ENCODE data around the gene TSPAN11. TPM values are rescaled to one million over a fixed set of nuclear protein-coding genes. Genes with fewer than 3 reads are reported as not detected.
A peak's percentile ranks its signal among the peaks of the same experiment; 100 is the strongest.

TSPAN11 gene
- total and polyA plus RNA-seq, 2 experiments from 2014 or later = 0.51 to 1.9 TPM

DNA sequence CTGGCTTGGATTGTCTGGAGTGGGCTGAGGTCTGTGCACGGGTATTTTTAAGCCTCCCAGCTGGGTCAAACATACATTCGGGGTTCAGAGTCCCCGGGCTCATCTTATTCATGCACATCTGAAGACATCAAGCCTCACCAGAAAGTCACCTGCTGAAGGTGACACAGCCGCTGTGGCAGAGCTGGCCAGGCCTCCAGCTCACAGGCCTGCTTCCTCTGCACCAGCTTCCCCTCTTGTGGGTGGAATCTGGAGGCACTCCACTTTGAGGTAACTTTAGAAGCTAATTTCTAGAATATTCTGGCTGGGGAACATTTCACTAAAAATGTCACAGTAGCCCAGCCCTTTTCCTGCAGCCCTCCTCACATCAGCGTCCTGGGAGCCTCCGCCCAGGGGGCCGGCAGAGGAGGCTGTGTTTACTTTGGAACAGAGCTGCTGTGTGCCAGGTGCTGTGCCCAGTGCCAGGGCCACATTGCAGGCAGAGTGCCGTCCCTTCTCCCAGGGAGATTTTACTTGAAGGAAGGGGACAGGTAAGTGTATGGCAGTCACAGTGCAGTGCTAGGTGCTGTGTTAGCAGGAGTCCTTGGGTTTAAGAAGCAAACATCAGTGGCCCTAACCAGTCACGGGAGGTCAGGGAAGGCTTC is 62.2 kb downstream of the TSPAN11 start:
- Histone ChIP-seq H3K9ac (no peak overlapping the region), H3K4me3 (no peak overlapping the region), H3K79me2 (ENCODE audit: insufficient read depth) (no peaks in the 10 kb centered on the region), H3K9me2 (ENCODE audit: insufficient read depth) (no peaks in the 10 kb centered on the region), H3F3A (ENCODE audit: insufficient read depth) (no peaks in the 10 kb centered on the region), H3K27ac (no peak overlapping the region), H3K36me3 (ENCODE audit: low read depth) (no peaks in the 10 kb centered on the region), H3K27me3 (replicated peaks; ENCODE audit: insufficient read depth) (no peaks in the 10 kb centered on the region), H3K4me1 (ENCODE audit: insufficient read depth) (no peaks in the 10 kb centered on the region), H3K4me2 (ENCODE audit: unreplicated experiment) (no peak overlapping the region), H3K9me3 (ENCODE audit: low read depth) (no peaks in the 10 kb centered on the region), H4K20me1 (ENCODE audit: insufficient read depth) (no peaks in the 10 kb centered on the region), H2AFZ (no peak overlapping the region)
- in situ Hi-C loops (cut with MboI) = loop anchor here (5.0 kb wide), 1 partner anchor 136 kb away; no protein-coding TSS in a partner anchor
- TF ChIP-seq EZH2phosphoT487 (IDR thresholded peaks at IDR 0.05; ENCODE audit: insufficient read depth, low read depth) (no peak), EZH2 (IDR thresholded peaks at IDR 0.05; ENCODE audit: insufficient read depth, poor library complexity, severe bottlenecking) (no peak)
- DNase-seq = no peak
- 66 to 72% methylated on average over 9 of the region's 9 CpGs for WGBS, 2 experiments (ENCODE audit: low coverage in 1 of 2, low lambda C conversion rate in 2 of 2, missing lambda C conversion rate in 2 of 2)

DNA sequence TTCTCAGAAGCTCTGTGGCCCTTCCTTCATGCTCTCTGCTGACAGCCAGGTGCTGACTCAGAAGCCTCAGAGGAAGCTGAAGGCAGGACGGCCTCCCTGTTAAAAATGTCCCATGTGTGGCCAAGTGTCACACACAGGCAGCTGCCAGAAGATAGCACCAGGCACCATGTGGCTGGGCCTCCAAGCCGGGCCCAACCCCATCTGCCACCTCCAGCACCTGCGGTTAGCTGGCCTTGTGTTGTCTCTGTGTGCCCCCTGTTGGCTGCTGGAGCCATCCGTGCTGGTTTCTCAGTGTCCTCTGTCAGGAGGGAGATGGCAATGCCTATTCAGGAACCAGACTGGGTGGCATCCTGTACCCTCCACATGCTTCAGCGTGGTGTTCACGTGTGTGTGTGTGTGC is 63.2 kb downstream of the TSPAN11 start:
- H3K4me2 ChIP-seq (ENCODE audit: unreplicated experiment) = no peak overlapping the region
- H3K27me3 ChIP-seq (replicated peaks; ENCODE audit: insufficient read depth) = no peaks in the 10 kb centered on the region
- H3K9me2 ChIP-seq (ENCODE audit: insufficient read depth) = no peaks in the 10 kb centered on the region
- no peaks in the 10 kb centered on the region for H3K4me1 ChIP-seq (ENCODE audit: insufficient read depth)
- H3K79me2 ChIP-seq (ENCODE audit: insufficient read depth) = no peaks in the 10 kb centered on the region
- WGBS, 2 experiments (ENCODE audit: low coverage in 1 of 2, low lambda C conversion rate in 2 of 2, missing lambda C conversion rate in 2 of 2) = 58 to 64% methylated on average over 5 to 6 of the region's 6 CpGs
- H3K27ac ChIP-seq = no peak overlapping the region
- in situ Hi-C loops (cut with MboI) = loop anchor here (5.0 kb wide), 1 partner anchor 137 kb away; no protein-coding TSS in a partner anchor
- no peaks in the 10 kb centered on the region for H3K36me3 ChIP-seq (ENCODE audit: low read depth)
- peak; percentile 24 for DNase-seq
- TF ChIP-seq EZH2 (IDR thresholded peaks at IDR 0.05; ENCODE audit: insufficient read depth, poor library complexity, severe bottlenecking) (no peak), EZH2phosphoT487 (IDR thresholded peaks at IDR 0.05; ENCODE audit: insufficient read depth, low read depth) (no peak)
- H2AFZ ChIP-seq = no peak overlapping the region
- H4K20me1 ChIP-seq (ENCODE audit: insufficient read depth) = no peaks in the 10 kb centered on the region
- no peaks in the 10 kb centered on the region for H3K9me3 ChIP-seq (ENCODE audit: low read depth)
- no peaks in the 10 kb centered on the region for H3F3A ChIP-seq (ENCODE audit: insufficient read depth)
- no peak overlapping the region for H3K4me3 ChIP-seq
- H3K9ac ChIP-seq = no peak overlapping the region

GRCh38 chr12:30990316-30990715 is 63.8 kb downstream of the TSPAN11 start:
- DNase-seq = no peak
- no peak overlapping the region for H3K9ac ChIP-seq
- H3K9me2 ChIP-seq (ENCODE audit: insufficient read depth) = no peaks in the 10 kb centered on the region
- no peaks in the 10 kb centered on the region for H3K27me3 ChIP-seq (replicated peaks; ENCODE audit: insufficient read depth)
- no peak overlapping the region for H2AFZ ChIP-seq
- H3F3A ChIP-seq (ENCODE audit: insufficient read depth) = no peaks in the 10 kb centered on the region
- 83 to 91% methylated on average over 10 of the region's 10 CpGs for WGBS, 2 experiments (ENCODE audit: low coverage in 1 of 2, low lambda C conversion rate in 2 of 2, missing lambda C conversion rate in 2 of 2)
- H3K36me3 ChIP-seq (ENCODE audit: low read depth) = no peaks in the 10 kb centered on the region
- no peak overlapping the region for H3K4me2 ChIP-seq (ENCODE audit: unreplicated experiment)
- H3K4me3 ChIP-seq = no peak overlapping the region
- H4K20me1 ChIP-seq (ENCODE audit: insufficient read depth) = no peaks in the 10 kb centered on the region
- in situ Hi-C loops (cut with MboI) = no loop called here
- no peaks in the 10 kb centered on the region for H3K4me1 ChIP-seq (ENCODE audit: insufficient read depth)
- H3K27ac ChIP-seq = no peak overlapping the region
- H3K79me2 ChIP-seq (ENCODE audit: insufficient read depth) = no peaks in the 10 kb centered on the region
- TF ChIP-seq EZH2 (IDR thresholded peaks at IDR 0.05; ENCODE audit: insufficient read depth, poor library complexity, severe bottlenecking) (no peak), EZH2phosphoT487 (IDR thresholded peaks at IDR 0.05; ENCODE audit: insufficient read depth, low read depth) (no peak)
- no peaks in the 10 kb centered on the region for H3K9me3 ChIP-seq (ENCODE audit: low read depth)

DNA sequence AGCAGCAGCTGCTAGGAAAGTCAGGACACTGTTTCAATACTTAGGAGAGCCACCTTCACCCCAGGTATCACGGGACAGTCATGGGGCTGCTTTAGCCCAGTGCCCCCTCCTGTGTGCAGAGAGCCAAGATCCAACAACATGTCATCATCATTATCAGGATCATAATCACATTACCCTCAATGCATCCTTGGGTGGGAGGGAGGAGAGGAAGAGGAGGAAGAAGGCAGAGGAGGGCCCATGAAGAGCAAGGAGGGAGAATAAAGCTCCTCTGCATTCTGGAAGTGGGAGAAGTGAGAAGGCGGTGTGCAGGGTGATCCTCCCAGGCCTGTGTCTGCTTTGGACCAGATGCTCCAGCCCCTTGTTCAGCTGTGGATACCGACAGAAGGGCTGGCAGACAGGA is 64.2 kb downstream of the TSPAN11 start:
- Histone ChIP-seq H3K36me3 (ENCODE audit: low read depth) (no peaks in the 10 kb centered on the region), H3F3A (ENCODE audit: insufficient read depth) (no peaks in the 10 kb centered on the region), H3K9ac (no peak overlapping the region), H3K27ac (no peak overlapping the region), H3K79me2 (ENCODE audit: insufficient read depth) (no peaks in the 10 kb centered on the region), H3K27me3 (replicated peaks; ENCODE audit: insufficient read depth) (no peaks in the 10 kb centered on the region), H2AFZ (no peak overlapping the region), H3K4me3 (no peak overlapping the region), H3K9me3 (ENCODE audit: low read depth) (no peaks in the 10 kb centered on the region), H3K9me2 (ENCODE audit: insufficient read depth) (no peaks in the 10 kb centered on the region), H3K4me1 (ENCODE audit: insufficient read depth) (no peaks in the 10 kb centered on the region), H3K4me2 (ENCODE audit: unreplicated experiment) (no peak overlapping the region), H4K20me1 (ENCODE audit: insufficient read depth) (no peaks in the 10 kb centered on the region)
- in situ Hi-C loops (cut with MboI) = no loop called here
- TF ChIP-seq EZH2 (IDR thresholded peaks at IDR 0.05; ENCODE audit: insufficient read depth, poor library complexity, severe bottlenecking) = no peak
- TF ChIP-seq EZH2phosphoT487 (IDR thresholded peaks at IDR 0.05; ENCODE audit: insufficient read depth, low read depth) = no peak
- WGBS, 2 experiments (ENCODE audit: low coverage in 1 of 2, low lambda C conversion rate in 2 of 2, missing lambda C conversion rate in 2 of 2) = 65 to 75% methylated on average over 3 of the region's 3 CpGs
- no peak for DNase-seq
